Suprapubic skin (tissue), 4 donors: Measurements from ENCODE around the gene DHX15. TPM values are rescaled to one million over a fixed set of nuclear protein-coding genes. Genes with fewer than 3 reads are reported as not detected.

Source experiments
- DNase-seq, 2 donors: peaks; one replicate each; pipeline ENCODE4 v3.0.0-alpha.2; 2019; ENCODE audit warnings: low spot score in 2 of 2
- H3K27ac ChIP-seq: fragments of 200-600 bp; sonication (generic); one replicate; pipeline ENCODE4 v1.5.1; 2019
- H3K27me3 ChIP-seq: fragments of 200-600 bp; sonication (generic); one replicate; pipeline ENCODE4 v1.5.1; 2019
- H3K36me3 ChIP-seq: fragments of 200-600 bp; sonication (generic); one replicate; pipeline ENCODE4 v1.5.1; 2019
- H3K4me1 ChIP-seq: fragments of 200-600 bp; sonication (generic); one replicate; pipeline ENCODE4 v1.5.1; 2019
- H3K4me3 ChIP-seq: fragments of 200-600 bp; sonication (generic); one replicate; pipeline ENCODE4 v1.5.1; 2019; ENCODE audit warnings: mild to moderate bottlenecking
- H3K9me3 ChIP-seq: fragments of 200-600 bp; sonication (generic); one replicate; pipeline ENCODE4 v1.5.1; 2019
- EP300 ChIP-seq: sonication (generic); formaldehyde crosslinking; IDR thresholded peaks from one replicate; pipeline ENCODE4 v1.6.1; 2017; ENCODE audit warnings: antibody characterized with exemption
- POLR2A ChIP-seq, 2 donors: fragments of 450-650 bp; IDR thresholded peaks; one replicate each; pipeline ENCODE4 v1.6.1; 2017; ENCODE audit warnings: antibody characterized with exemption in 2 of 2, mild to moderate bottlenecking in 2 of 2, moderate library complexity in 2 of 2
- POLR2AphosphoS5 ChIP-seq, 3 donors: sonication (generic); formaldehyde crosslinking; IDR thresholded peaks; one replicate each; pipeline ENCODE4 v1.6.1; 2017; ENCODE audit warnings: antibody characterized with exemption in 3 of 3
- WGBS: methylation state at CpG from one replicate; pipeline ENCODE4 v1.1.5; 2018; 5-methylcytosine and 5-hydroxymethylcytosine counted together
- total RNA-seq, 4 donors: library from RNA; depleted of rRNA; stranded (reverse); fragments of >200 nt; gene quantifications; one replicate each; pipeline ENCODE4 v1.1.0, GENCODE V29; 2016
- TF ChIP-seq, protein P1 (sequence below), 2 donors: fragments of 200-600 bp in 1 of 2; fragments of 450-650 bp in 1 of 2; sonication (generic) in 1 of 2; IDR thresholded peaks; one replicate each; pipeline ENCODE4 v1.5.1; 2016 to 2019; ENCODE audit warnings: antibody characterized with exemption in 2 of 2, mild to moderate bottlenecking in 1 of 2, moderate library complexity in 1 of 2

The DHX15 gene
- total RNA-seq, 4 donors from 2014 or later, result 134 to 325 (median 137) TPM

DNA sequence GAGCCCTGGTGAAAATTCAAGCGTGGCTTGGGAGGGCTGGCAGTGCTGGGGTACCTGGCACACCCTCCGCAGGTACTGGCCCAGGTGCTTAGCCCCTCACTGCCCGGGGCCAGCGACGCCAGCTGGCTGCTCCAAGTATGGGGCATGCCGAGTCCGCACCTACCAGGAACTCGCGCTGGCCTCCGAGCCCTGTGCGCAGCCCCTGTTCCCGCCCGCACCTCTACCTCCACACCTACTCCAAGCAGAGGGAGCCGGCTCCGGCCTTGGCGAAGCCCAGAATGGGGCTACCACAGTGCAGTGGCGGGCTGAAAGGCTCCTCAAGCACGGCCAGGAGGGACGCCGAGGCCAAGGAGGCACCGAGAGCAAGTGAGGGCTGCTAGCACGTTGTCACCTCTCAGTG lies 14.9 kb upstream of the DHX15 start:
- WGBS, result 89% methylated on average over 9 of the region's 22 CpGs
- TF ChIP-seq, protein P1, sequence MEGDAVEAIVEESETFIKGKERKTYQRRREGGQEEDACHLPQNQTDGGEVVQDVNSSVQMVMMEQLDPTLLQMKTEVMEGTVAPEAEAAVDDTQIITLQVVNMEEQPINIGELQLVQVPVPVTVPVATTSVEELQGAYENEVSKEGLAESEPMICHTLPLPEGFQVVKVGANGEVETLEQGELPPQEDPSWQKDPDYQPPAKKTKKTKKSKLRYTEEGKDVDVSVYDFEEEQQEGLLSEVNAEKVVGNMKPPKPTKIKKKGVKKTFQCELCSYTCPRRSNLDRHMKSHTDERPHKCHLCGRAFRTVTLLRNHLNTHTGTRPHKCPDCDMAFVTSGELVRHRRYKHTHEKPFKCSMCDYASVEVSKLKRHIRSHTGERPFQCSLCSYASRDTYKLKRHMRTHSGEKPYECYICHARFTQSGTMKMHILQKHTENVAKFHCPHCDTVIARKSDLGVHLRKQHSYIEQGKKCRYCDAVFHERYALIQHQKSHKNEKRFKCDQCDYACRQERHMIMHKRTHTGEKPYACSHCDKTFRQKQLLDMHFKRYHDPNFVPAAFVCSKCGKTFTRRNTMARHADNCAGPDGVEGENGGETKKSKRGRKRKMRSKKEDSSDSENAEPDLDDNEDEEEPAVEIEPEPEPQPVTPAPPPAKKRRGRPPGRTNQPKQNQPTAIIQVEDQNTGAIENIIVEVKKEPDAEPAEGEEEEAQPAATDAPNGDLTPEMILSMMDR (IDR thresholded peaks at IDR 0.05), result no peak
- TF ChIP-seq POLR2A (IDR thresholded peaks at IDR 0.05), result no peak
- no peak for TF ChIP-seq POLR2AphosphoS5 (IDR thresholded peaks at IDR 0.05)
- TF ChIP-seq EP300, result no peak
- Histone ChIP-seq H3K4me1 (peaks cover 2% of the 10 kb centered on the region), H3K36me3 (no peaks in the 10 kb centered on the region), H3K4me3 (no peak overlapping the region), H3K27me3 (no peaks in the 10 kb centered on the region), H3K9me3 (no peaks in the 10 kb centered on the region), H3K27ac (no peak overlapping the region)
- no peak for DNase-seq

DNA sequence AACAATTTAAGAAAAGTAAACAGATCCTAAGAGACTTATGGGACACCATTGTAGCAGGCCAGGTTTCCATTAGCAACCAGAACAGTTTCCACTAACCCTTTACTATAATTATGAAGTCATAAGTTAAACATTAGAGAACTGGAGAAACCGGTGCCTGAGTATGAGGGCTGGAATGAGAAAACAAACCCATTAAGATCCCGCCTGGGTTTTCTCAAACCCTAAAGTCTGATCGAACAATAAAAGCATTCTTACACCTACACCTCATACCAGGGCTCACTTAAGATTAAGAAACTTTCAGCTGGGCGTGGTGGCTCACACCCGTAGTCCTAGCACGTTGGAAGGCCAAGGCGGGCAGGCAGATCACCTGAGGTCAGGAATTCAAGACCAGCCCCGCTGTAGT lies 13.7 kb upstream of the DHX15 start:
- no peak overlapping the region for H3K27ac ChIP-seq
- TF ChIP-seq, protein P1 (IDR thresholded peaks at IDR 0.05), result no peak
- no peak for TF ChIP-seq EP300
- TF ChIP-seq POLR2AphosphoS5 (IDR thresholded peaks at IDR 0.05), result no peak
- no peak for TF ChIP-seq POLR2A (IDR thresholded peaks at IDR 0.05)
- H3K4me1 ChIP-seq, result peaks cover 2% of the 10 kb centered on the region
- H3K4me3 ChIP-seq, result no peak overlapping the region
- no peaks in the 10 kb centered on the region for H3K36me3 ChIP-seq
- H3K27me3 ChIP-seq, result no peaks in the 10 kb centered on the region
- DNase-seq, result no peak
- no peaks in the 10 kb centered on the region for H3K9me3 ChIP-seq
- WGBS, result 79% methylated on average over 8 of the region's 8 CpGs

DNA sequence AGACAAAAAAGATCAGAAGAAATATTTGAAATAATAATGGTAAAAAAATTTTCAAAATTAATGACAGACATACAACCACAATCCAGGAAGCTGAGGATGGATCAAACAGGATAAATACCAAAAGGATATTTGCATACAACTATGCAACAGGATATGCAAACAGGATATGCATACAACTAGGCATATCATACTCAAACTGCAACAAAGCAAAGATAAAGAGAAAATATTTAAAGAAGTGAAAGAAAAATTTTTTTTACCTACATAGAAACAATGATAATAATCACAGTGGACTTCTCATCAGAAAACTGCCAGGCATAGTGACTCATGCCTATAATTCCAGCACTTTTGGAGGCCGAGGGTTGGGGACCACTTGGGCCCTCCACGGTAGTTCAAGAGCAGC lies 11.3 kb upstream of the DHX15 start:
- Histone ChIP-seq H3K4me3 (no peak overlapping the region), H3K27me3 (no peaks in the 10 kb centered on the region), H3K27ac (no peak overlapping the region), H3K4me1 (peaks cover 2% of the 10 kb centered on the region), H3K36me3 (no peaks in the 10 kb centered on the region), H3K9me3 (no peaks in the 10 kb centered on the region)
- DNase-seq, result no peak
- TF ChIP-seq, protein P1 (IDR thresholded peaks at IDR 0.05), result no peak
- TF ChIP-seq POLR2A (IDR thresholded peaks at IDR 0.05), result no peak
- no peak for TF ChIP-seq POLR2AphosphoS5 (IDR thresholded peaks at IDR 0.05)
- TF ChIP-seq EP300, result no peak
- WGBS, result 66% methylated on average over 2 of the region's 2 CpGs

DNA sequence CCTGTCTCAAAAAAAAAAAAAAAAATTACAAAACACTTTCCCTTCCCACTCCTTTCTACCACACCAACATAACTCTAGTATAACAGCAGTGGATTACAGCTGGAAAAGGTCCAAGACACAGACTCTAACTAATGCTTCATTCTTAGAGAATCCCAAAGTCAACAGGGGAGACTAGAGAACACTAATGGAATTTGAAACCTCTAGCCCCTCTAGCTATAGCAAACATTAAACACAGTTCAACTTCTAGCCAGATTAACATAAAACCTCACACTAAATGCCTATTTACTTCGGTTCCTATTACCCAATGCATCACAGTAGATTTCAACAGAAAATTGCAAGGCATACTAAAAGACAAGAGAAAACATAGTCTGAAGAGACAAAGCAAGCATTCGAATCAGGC lies 10.5 kb upstream of the DHX15 start:
- H3K27ac ChIP-seq, result no peak overlapping the region
- H3K27me3 ChIP-seq, result no peaks in the 10 kb centered on the region
- H3K36me3 ChIP-seq, result no peaks in the 10 kb centered on the region
- H3K4me1 ChIP-seq, result peaks cover 2% of the 10 kb centered on the region
- H3K4me3 ChIP-seq, result no peak overlapping the region
- 63% methylated on average over 2 of the region's 2 CpGs for WGBS
- H3K9me3 ChIP-seq, result no peaks in the 10 kb centered on the region
- TF ChIP-seq POLR2A (IDR thresholded peaks at IDR 0.05) (no peak), POLR2AphosphoS5 (IDR thresholded peaks at IDR 0.05) (no peak), EP300 (no peak)
- TF ChIP-seq, protein P1 (IDR thresholded peaks at IDR 0.05), result no peak
- no peak for DNase-seq

DNA sequence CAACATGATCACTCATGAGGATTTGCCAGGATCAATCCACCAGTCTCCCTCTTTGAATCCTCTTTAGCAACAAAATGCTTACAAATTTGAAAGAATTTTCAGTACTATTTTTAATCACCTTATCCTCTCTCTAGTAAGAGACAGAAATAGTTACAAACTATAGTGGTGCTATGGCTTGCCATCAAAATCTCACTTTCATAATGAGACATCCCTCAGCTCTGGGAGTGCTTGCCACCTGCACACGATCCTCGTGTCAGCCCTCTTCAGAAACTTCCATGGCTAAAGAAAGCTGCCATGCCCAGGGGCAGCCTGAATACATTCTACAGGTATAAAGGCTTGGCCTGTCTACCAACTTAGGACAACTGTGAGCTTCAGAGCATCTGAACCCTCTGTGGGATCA lies 5.1 kb upstream of the DHX15 start:
- no peak overlapping the region for H3K27ac ChIP-seq
- no peak overlapping the region for H3K4me3 ChIP-seq
- H3K4me1 ChIP-seq, result peaks cover 5% of the 10 kb centered on the region
- H3K27me3 ChIP-seq, result no peaks in the 10 kb centered on the region
- H3K9me3 ChIP-seq, result no peaks in the 10 kb centered on the region
- DNase-seq, result no peak
- TF ChIP-seq EP300 (no peak), POLR2AphosphoS5 (IDR thresholded peaks at IDR 0.05) (no peak)
- TF ChIP-seq, protein P1 (IDR thresholded peaks at IDR 0.05), result no peak
- 78% methylated on average over 2 of the region's 2 CpGs for WGBS
- no peaks in the 10 kb centered on the region for H3K36me3 ChIP-seq
